ENCODE results near the gene RAB7A. TPM values are rescaled to one million over a fixed set of nuclear protein-coding genes. Genes with fewer than 3 reads are reported as not detected.

The RAB7A gene
- total RNA-seq, 1 donor from 2014 or later, result 319 TPM

DNA sequence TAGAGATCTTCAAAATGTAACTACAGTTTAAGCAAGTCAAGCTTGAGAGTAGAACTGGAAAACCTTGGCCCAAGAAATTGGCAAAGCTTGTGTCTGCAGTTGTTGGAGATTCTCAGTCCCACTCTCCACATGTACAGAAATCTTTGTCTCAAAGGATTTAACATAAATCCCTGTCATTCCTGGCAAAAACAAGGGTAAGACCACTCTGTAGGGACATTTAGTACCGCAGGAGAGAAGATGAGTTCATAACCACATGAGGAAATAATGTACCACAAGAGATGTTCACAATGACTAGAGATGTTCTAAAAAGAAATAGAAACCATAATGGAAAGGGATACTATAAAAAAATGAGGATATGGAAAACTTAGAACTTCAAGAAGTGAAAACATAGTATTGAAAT is 73.7 kb downstream of the RAB7A start:
- Histone ChIP-seq H3K9ac (ENCODE audit: low read length) (no peak overlapping the region), H2AFZ (ENCODE audit: low read depth, low read length) (no peak overlapping the region), H3K36me3 (ENCODE audit: insufficient read depth, low read length) (peaks cover 39% of the 10 kb centered on the region), H3K27ac (ENCODE audit: low read depth, low read length) (no peak overlapping the region), H3K79me2 (ENCODE audit: insufficient read depth, low read length) (peaks cover 55% of the 10 kb centered on the region), H3K4me3 (ENCODE audit: insufficient read depth, low read depth, low read length) (no peak overlapping the region), H3K4me1 (ENCODE audit: insufficient read depth, low read length) (peaks cover 8% of the 10 kb centered on the region), H3K4me2 (ENCODE audit: low read length) (no peak overlapping the region), H3K9me3 (ENCODE audit: insufficient read depth, low read depth, low read length) (no peaks in the 10 kb centered on the region), H3K27me3 (ENCODE audit: insufficient read depth, low read length) (no peaks in the 10 kb centered on the region), H4K20me1 (ENCODE audit: insufficient read depth, low read length) (peaks cover 51% of the 10 kb centered on the region)
- no peak overlapping the region for H3K27ac Mint-ChIP-seq (ENCODE audit: unreplicated experiment)
- FAIRE-seq, result no peak
- peaks cover 6% of the 10 kb centered on the region for H3K36me3 Mint-ChIP-seq (ENCODE audit: low read depth, unreplicated experiment)
- peaks cover 35% of the 10 kb centered on the region for H3K4me1 Mint-ChIP-seq (ENCODE audit: low read depth, unreplicated experiment)
- H3K27me3 Mint-ChIP-seq (ENCODE audit: low read depth, unreplicated experiment), result no peaks in the 10 kb centered on the region
- TF ChIP-seq, protein P1, sequence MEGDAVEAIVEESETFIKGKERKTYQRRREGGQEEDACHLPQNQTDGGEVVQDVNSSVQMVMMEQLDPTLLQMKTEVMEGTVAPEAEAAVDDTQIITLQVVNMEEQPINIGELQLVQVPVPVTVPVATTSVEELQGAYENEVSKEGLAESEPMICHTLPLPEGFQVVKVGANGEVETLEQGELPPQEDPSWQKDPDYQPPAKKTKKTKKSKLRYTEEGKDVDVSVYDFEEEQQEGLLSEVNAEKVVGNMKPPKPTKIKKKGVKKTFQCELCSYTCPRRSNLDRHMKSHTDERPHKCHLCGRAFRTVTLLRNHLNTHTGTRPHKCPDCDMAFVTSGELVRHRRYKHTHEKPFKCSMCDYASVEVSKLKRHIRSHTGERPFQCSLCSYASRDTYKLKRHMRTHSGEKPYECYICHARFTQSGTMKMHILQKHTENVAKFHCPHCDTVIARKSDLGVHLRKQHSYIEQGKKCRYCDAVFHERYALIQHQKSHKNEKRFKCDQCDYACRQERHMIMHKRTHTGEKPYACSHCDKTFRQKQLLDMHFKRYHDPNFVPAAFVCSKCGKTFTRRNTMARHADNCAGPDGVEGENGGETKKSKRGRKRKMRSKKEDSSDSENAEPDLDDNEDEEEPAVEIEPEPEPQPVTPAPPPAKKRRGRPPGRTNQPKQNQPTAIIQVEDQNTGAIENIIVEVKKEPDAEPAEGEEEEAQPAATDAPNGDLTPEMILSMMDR (IDR thresholded peaks at IDR 0.05; ENCODE audit: insufficient read depth, low read depth, low read length), result no peak
- TF ChIP-seq EZH2 (IDR thresholded peaks at IDR 0.05; ENCODE audit: insufficient read depth, low read length), result no peak
- no peaks in the 10 kb centered on the region for H3K9me3 Mint-ChIP-seq (ENCODE audit: unreplicated experiment)
- H3K4me3 Mint-ChIP-seq (ENCODE audit: unreplicated experiment), result no peak overlapping the region
- DNase-seq (ENCODE audit: low read depth), result no peak

DNA sequence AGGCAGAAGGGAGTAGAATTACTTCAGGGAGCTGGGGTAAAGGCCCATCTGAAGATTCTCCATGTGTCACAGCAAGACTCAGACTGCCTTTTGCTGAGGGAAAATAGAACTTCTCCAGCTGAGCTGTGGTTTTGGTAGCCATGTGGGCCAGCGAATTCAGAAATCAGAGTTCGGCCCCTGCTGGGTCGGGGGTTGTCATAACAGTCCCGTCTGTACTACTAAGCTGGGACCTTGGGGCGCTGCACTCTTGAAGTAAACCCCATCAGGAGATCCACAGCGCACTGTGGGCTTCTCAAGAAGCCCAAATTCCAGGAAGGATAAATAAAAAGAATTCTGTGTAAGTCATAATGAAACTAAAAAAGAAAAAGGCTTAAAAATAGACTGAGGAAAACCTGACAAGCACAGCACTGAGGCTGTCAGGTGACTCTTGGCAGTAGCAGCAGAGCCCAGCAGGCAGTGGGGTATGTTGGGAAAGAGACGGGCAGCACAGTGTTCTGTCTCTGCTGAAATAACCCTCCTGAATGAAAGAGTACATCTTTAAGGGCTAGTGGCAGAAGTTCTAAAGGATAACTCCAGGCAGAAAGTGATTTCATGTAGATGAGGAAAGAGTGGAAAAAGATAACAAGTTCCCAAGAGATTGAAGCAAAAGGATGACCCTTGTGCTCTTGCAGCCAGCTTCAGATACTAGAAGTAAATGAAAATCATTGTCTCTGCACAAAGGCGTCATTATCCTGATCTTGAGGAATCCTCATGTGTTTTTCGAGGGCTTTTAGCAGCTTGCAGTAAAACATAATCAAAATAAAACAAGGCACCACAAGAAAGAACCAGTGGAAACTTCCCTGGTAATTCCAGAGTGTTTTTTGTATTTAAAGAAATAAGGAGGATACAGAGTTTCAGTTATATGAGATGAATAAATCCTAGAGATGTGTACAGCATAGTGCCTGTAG is 74.5 kb downstream of the RAB7A start:
- peaks cover 56% of the 10 kb centered on the region for H3K79me2 ChIP-seq (ENCODE audit: insufficient read depth, low read length)
- FAIRE-seq, result no peak

More for the DNA sequence above, 74.5 kb downstream of the RAB7A start:
- Histone ChIP-seq H3K27me3 (ENCODE audit: insufficient read depth, low read length) (no peaks in the 10 kb centered on the region), H2AFZ (ENCODE audit: low read depth, low read length) (no peak overlapping the region), H3K4me3 (ENCODE audit: insufficient read depth, low read depth, low read length) (no peak overlapping the region), H4K20me1 (ENCODE audit: insufficient read depth, low read length) (peaks cover 50% of the 10 kb centered on the region), H3K9ac (ENCODE audit: low read length) (no peak overlapping the region), H3K27ac (ENCODE audit: low read depth, low read length) (no peak overlapping the region), H3K9me3 (ENCODE audit: insufficient read depth, low read depth, low read length) (no peaks in the 10 kb centered on the region), H3K4me1 (ENCODE audit: insufficient read depth, low read length) (peaks cover 13% of the 10 kb centered on the region), H3K4me2 (ENCODE audit: low read length) (no peak overlapping the region), H3K36me3 (ENCODE audit: insufficient read depth, low read length) (peaks cover 41% of the 10 kb centered on the region)
- H3K4me1 Mint-ChIP-seq (ENCODE audit: low read depth, unreplicated experiment), result peaks cover 36% of the 10 kb centered on the region
- peaks cover 11% of the 10 kb centered on the region for H3K36me3 Mint-ChIP-seq (ENCODE audit: low read depth, unreplicated experiment)
- no peaks in the 10 kb centered on the region for H3K9me3 Mint-ChIP-seq (ENCODE audit: unreplicated experiment)
- no peak overlapping the region for H3K4me3 Mint-ChIP-seq (ENCODE audit: unreplicated experiment)
- no peak for TF ChIP-seq EZH2 (IDR thresholded peaks at IDR 0.05; ENCODE audit: insufficient read depth, low read length)
- TF ChIP-seq, protein P1 (IDR thresholded peaks at IDR 0.05; ENCODE audit: insufficient read depth, low read depth, low read length), result no peak
- no peak overlapping the region for H3K27ac Mint-ChIP-seq (ENCODE audit: unreplicated experiment)
- H3K27me3 Mint-ChIP-seq (ENCODE audit: low read depth, unreplicated experiment), result no peaks in the 10 kb centered on the region
- DNase-seq (ENCODE audit: low read depth), result no peak

Data from astrocyte (in vitro differentiated cells and primary cell).